Neural cell (in vitro differentiated cells): ENCODE measurements around the gene AK1.

Source experiments
- EP300 ChIP-seq: fragments of 450-650 bp; conservative IDR thresholded peaks from 2 replicates; pipeline ENCODE4 v1.6.1; 2014; ENCODE audit warnings: antibody characterized with exemption, mild to moderate bottlenecking, moderate library complexity; ENCODE audit not compliant: poor library complexity, severe bottlenecking
- EZH2 ChIP-seq: fragments of 200-600, 300-800 bp; shearing (Covaris generic), sonication (generic); IDR thresholded peaks from 2 replicates; pipeline ENCODE4 v1.6.1; 2014; ENCODE audit warnings: antibody characterized with exemption, low read length, borderline replicate concordance, mild to moderate bottlenecking; ENCODE audit not compliant: insufficient read depth, poor library complexity, severe bottlenecking
- POLR2AphosphoS5 ChIP-seq: IDR thresholded peaks from 2 replicates; pipeline ENCODE4 v1.6.1; 2012
- RAD21 ChIP-seq: fragments of 450-650 bp; conservative IDR thresholded peaks from 2 replicates; pipeline ENCODE4 v1.6.1; 2014; ENCODE audit warnings: antibody characterized with exemption, mild to moderate bottlenecking, moderate library complexity
- SMC3 ChIP-seq: fragments of 450-650 bp; conservative IDR thresholded peaks from 2 replicates; pipeline ENCODE4 v1.6.1; 2014; ENCODE audit warnings: antibody characterized with exemption, mild to moderate bottlenecking, moderate library complexity; ENCODE audit not compliant: poor library complexity
- TAF1 ChIP-seq: IDR thresholded peaks from 2 replicates; pipeline ENCODE4 v1.6.1; 2012; ENCODE audit warnings: low read depth
- TF ChIP-seq, protein P1 (sequence below): IDR thresholded peaks from 2 replicates; pipeline ENCODE4 v1.6.1; 2012; ENCODE audit warnings: borderline replicate concordance
- TF ChIP-seq, protein P2 (sequence below): fragments of 450-650 bp; IDR thresholded peaks from 2 replicates; pipeline ENCODE4 v1.5.1; 2014; ENCODE audit warnings: antibody characterized with exemption, mild to moderate bottlenecking, moderate library complexity; ENCODE audit not compliant: poor library complexity, severe bottlenecking

DNA sequence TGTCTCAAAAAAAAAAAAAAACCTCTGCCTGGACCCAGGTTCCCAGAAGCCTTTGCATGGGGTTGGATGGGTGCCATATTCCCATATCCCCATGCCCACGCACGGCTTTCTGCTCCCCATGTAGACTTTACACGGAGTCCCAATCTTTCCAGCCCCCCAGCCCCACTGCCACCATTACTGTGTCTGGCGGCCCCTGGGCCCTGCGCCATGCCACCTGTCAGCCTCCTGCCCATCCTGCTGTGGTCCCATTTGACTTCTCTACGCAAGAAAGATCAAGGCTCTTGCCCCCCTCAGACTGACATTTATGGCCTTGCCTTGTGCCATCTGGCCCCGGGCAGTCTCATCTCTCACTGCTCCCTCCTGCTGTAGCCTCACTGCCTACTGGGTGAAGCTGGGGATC, 6.5 kb upstream of the AK1 start:
- TF ChIP-seq, protein P1, sequence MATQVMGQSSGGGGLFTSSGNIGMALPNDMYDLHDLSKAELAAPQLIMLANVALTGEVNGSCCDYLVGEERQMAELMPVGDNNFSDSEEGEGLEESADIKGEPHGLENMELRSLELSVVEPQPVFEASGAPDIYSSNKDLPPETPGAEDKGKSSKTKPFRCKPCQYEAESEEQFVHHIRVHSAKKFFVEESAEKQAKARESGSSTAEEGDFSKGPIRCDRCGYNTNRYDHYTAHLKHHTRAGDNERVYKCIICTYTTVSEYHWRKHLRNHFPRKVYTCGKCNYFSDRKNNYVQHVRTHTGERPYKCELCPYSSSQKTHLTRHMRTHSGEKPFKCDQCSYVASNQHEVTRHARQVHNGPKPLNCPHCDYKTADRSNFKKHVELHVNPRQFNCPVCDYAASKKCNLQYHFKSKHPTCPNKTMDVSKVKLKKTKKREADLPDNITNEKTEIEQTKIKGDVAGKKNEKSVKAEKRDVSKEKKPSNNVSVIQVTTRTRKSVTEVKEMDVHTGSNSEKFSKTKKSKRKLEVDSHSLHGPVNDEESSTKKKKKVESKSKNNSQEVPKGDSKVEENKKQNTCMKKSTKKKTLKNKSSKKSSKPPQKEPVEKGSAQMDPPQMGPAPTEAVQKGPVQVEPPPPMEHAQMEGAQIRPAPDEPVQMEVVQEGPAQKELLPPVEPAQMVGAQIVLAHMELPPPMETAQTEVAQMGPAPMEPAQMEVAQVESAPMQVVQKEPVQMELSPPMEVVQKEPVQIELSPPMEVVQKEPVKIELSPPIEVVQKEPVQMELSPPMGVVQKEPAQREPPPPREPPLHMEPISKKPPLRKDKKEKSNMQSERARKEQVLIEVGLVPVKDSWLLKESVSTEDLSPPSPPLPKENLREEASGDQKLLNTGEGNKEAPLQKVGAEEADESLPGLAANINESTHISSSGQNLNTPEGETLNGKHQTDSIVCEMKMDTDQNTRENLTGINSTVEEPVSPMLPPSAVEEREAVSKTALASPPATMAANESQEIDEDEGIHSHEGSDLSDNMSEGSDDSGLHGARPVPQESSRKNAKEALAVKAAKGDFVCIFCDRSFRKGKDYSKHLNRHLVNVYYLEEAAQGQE: no peak
- TF ChIP-seq, protein P2, sequence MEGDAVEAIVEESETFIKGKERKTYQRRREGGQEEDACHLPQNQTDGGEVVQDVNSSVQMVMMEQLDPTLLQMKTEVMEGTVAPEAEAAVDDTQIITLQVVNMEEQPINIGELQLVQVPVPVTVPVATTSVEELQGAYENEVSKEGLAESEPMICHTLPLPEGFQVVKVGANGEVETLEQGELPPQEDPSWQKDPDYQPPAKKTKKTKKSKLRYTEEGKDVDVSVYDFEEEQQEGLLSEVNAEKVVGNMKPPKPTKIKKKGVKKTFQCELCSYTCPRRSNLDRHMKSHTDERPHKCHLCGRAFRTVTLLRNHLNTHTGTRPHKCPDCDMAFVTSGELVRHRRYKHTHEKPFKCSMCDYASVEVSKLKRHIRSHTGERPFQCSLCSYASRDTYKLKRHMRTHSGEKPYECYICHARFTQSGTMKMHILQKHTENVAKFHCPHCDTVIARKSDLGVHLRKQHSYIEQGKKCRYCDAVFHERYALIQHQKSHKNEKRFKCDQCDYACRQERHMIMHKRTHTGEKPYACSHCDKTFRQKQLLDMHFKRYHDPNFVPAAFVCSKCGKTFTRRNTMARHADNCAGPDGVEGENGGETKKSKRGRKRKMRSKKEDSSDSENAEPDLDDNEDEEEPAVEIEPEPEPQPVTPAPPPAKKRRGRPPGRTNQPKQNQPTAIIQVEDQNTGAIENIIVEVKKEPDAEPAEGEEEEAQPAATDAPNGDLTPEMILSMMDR: no peak
- no peak for TF ChIP-seq POLR2AphosphoS5
- TF ChIP-seq RAD21: no peak
- no peak for TF ChIP-seq EZH2
- no peak for TF ChIP-seq EP300
- TF ChIP-seq SMC3: no peak
- no peak for TF ChIP-seq TAF1
